A549 (cell line): Measurements from ENCODE around the gene ROR1. TPM values are rescaled to one million over a fixed set of nuclear protein-coding genes. Genes with fewer than 3 reads are reported as not detected.
A peak's percentile ranks its signal among the peaks of the same experiment; 100 is the strongest.

Experiments used
- ATAC-seq, 2 experiments: fragments of 200-7000 bp in 1 of 2; fragments of >200 bp in 1 of 2; cut with Nextera tagmentation in 1 of 2; cut with Tn5 transposase in 1 of 2; 3 replicates each; pipeline versions ENCODE4 v1.8.0 to v1.9.1; 2018 to 2020; ENCODE audit warnings: mild to moderate bottlenecking in 1 of 2, moderate library complexity in 1 of 2
- CTCF ChIA-PET: fragments of 300-600 bp; sonication (Branson Sonifier 250); formaldehyde crosslinking; extraction: SDS; loops from one replicate; lab custom pipeline; 2021; ENCODE audit warnings: antibody characterized with exemption, inconsistent platforms; lab: Yijun Ruan, JAX
- POLR2A ChIA-PET: fragments of 350-600 bp; formaldehyde crosslinking; extraction: SDS; loops from one replicate; lab custom pipeline; 2021; ENCODE audit warnings: antibody characterized with exemption, inconsistent platforms; lab: Yijun Ruan, JAX
- DNase-seq, 2 experiments: peaks; one replicate each; pipeline versions ENCODE4 v3.0.0 to v3.0.0-alpha.2; 2011 to 2016; ENCODE audit warnings: low read depth in 1 of 2, low spot score in 1 of 2
- FAIRE-seq: peaks from 2 replicates; lab custom pipeline; 2011; peaks lifted over from hg19 to GRCh38; lab: Jason Lieb, UNC
- H3K27ac ChIP-seq, 2 experiments: fragments of >200 bp; sonication (Bioruptor Twin); formaldehyde crosslinking; 3 replicates each; pipeline ENCODE4 v1.5.1; 2016 to 2017
- H3K4me1 ChIP-seq: fragments of >200 bp; sonication (Bioruptor Twin); formaldehyde crosslinking; 3 replicates; pipeline ENCODE4 v1.6.1; 2016
- H3K4me2 ChIP-seq: fragments of >200 bp; sonication (Bioruptor Twin); formaldehyde crosslinking; 3 replicates; pipeline ENCODE4 v1.6.1; 2016
- H3K4me3 ChIP-seq: fragments of >200 bp; sonication (Bioruptor Twin); formaldehyde crosslinking; 3 replicates; pipeline ENCODE4 v1.5.1; 2016
- H3K9me3 ChIP-seq: fragments of >200 bp; sonication (Bioruptor Twin); formaldehyde crosslinking; 3 replicates; pipeline ENCODE4 v1.6.1; 2016
- BCL3 ChIP-seq: fragments of >200 bp; sonication (Bioruptor Twin); formaldehyde crosslinking; IDR thresholded peaks from 3 replicates; pipeline ENCODE4 v1.6.1; 2016
- BHLHE40 ChIP-seq: IDR thresholded peaks from 2 replicates; pipeline ENCODE4 v1.6.1; 2012; ENCODE audit warnings: low read depth, low read length, inconsistent platforms
- CBX8 ChIP-seq: fragments of 200-600 bp; sonication (generic); IDR thresholded peaks from 2 replicates; pipeline ENCODE4 v1.6.1; 2016
- CHD2 ChIP-seq: fragments of 150-350 bp; IDR thresholded peaks from 2 replicates; pipeline ENCODE4 v1.6.1; 2014; ENCODE audit warnings: low read length; ENCODE audit not compliant: partially characterized antibody
- EHMT2 ChIP-seq: fragments of 200-600 bp; sonication (generic); IDR thresholded peaks from 2 replicates; pipeline ENCODE4 v1.6.1; 2016; ENCODE audit warnings: antibody characterized with exemption, low read depth, mild to moderate bottlenecking, moderate library complexity
- EP300 ChIP-seq, 2 experiments: fragments of >200 bp; sonication (Bioruptor Twin); formaldehyde crosslinking; IDR thresholded peaks; 2 replicates in 1 of 2; 3 replicates in 1 of 2; pipeline ENCODE4 v1.6.1; 2016 to 2017
- FOSB ChIP-seq: fragments of 250-450 bp; sonication (Bioruptor Pico); IDR thresholded peaks from 2 replicates; pipeline ENCODE4 v1.5.0; 2020; ENCODE audit warnings: mild to moderate bottlenecking, moderate library complexity
- FOSL2 ChIP-seq, 2 experiments: fragments of 450-650 bp in 1 of 2; fragments of >200 bp in 1 of 2; sonication (Bioruptor Twin) in 1 of 2; formaldehyde crosslinking; IDR thresholded peaks; 2 replicates each; pipeline versions ENCODE4 v1.5.0 to v1.6.1; 2016 to 2020; ENCODE audit warnings: mild to moderate bottlenecking in 1 of 2, moderate library complexity in 1 of 2
- FOXS1 ChIP-seq: fragments of 250-450 bp; sonication (Bioruptor Pico); IDR thresholded peaks from 2 replicates; pipeline ENCODE4 v1.5.0; 2020; ENCODE audit warnings: mild to moderate bottlenecking, moderate library complexity
- GATA3 ChIP-seq: IDR thresholded peaks from 2 replicates; pipeline ENCODE4 v1.6.1; 2012; ENCODE audit warnings: borderline replicate concordance
- KDM1A ChIP-seq: fragments of 200-600 bp; sonication (generic); IDR thresholded peaks from 2 replicates; pipeline ENCODE4 v1.6.1; 2016; ENCODE audit warnings: low read depth, mild to moderate bottlenecking
- MAFK ChIP-seq: fragments of 450-650 bp; IDR thresholded peaks from 2 replicates; pipeline ENCODE4 v1.6.1; 2014; ENCODE audit not compliant: partially characterized antibody
- MAX ChIP-seq: IDR thresholded peaks from 2 replicates; pipeline ENCODE4 v1.6.1; 2012
- MYC ChIP-seq: IDR thresholded peaks from 2 replicates; pipeline ENCODE4 v1.6.1; 2012; ENCODE audit warnings: mild to moderate bottlenecking, inconsistent platforms, low read length, improper control_type of control experiment, borderline replicate concordance
- POLR2AphosphoS2 ChIP-seq: conservative IDR thresholded peaks from 2 replicates; pipeline ENCODE4 v1.6.1; 2012; ENCODE audit warnings: low read length, improper control_type of control experiment, inconsistent platforms
- RAD21 ChIP-seq, 2 experiments: fragments of >200 bp in 1 of 2; sonication (Bioruptor Twin) in 1 of 2; formaldehyde crosslinking in 1 of 2; IDR thresholded peaks in 1 of 2; conservative IDR thresholded peaks in 1 of 2; 2 replicates in 1 of 2; 3 replicates in 1 of 2; pipeline ENCODE4 v1.6.1; 2012 to 2018; ENCODE audit warnings: inconsistent platforms in 1 of 2
- RARB ChIP-seq: fragments of 250-450 bp; sonication (Bioruptor Pico); IDR thresholded peaks from 2 replicates; pipeline ENCODE4 v1.8.0; 2021; ENCODE audit warnings: mild to moderate bottlenecking, moderate library complexity
- RCOR1 ChIP-seq: fragments of 150-350 bp; IDR thresholded peaks from 2 replicates; pipeline ENCODE4 v1.6.1; 2014; ENCODE audit warnings: antibody characterized with exemption, low read length, low read depth
- TP53 ChIP-seq: fragments of 250-450 bp; sonication (Bioruptor Pico); IDR thresholded peaks from 2 replicates; pipeline ENCODE4 v1.5.0; 2021; ENCODE audit warnings: mild to moderate bottlenecking, moderate library complexity
- ZC3H11A ChIP-seq: fragments of 450-650 bp; IDR thresholded peaks from 2 replicates; pipeline ENCODE4 v1.6.1; 2014; ENCODE audit warnings: antibody characterized with exemption, mild to moderate bottlenecking
- WGBS: methylation state at CpG from one replicate; pipeline ENCODE4 v1.1.6; 2017; ENCODE audit errors: missing lambda C conversion rate; 5-methylcytosine and 5-hydroxymethylcytosine counted together
- polyA plus RNA-seq, 4 experiments: library from polyadenylated mRNA; depleted of rRNA in 3 of 4; stranded (reverse); fragments of >200 nt; fragmentation: RNase III in 1 of 4; extraction: RNeasy Plus Mini Kit Qiagen cat#74134 plus additional on column Dnase treatment in 1 of 4; gene quantifications; 2 replicates in 3 of 4; 3 replicates in 1 of 4; pipeline ENCODE4 v1.2.3, GENCODE V29; 2011 to 2017

ROR1 gene
- polyA plus RNA-seq, 2 of the 4 experiments (the other 2 are of a cell fraction) = 6.5 to 19.0 TPM

GRCh38 chr1:63772876-63773275, 941 bp upstream of the ROR1 start:
- POLR2A ChIA-PET = interaction anchor here (2.3 kb wide), 1 partner anchor 81 kb away, joined by 12 read pairs; no protein-coding TSS in a partner anchor
- FAIRE-seq = no peak
- ATAC-seq = no peak
- no peak for DNase-seq
- Histone ChIP-seq H3K4me3 (peak overlapping the region; percentile 83; the same call in 2 of the 3 replicates), H3K27ac (peak overlapping the region; percentile 95 to 96), H3K4me1 (peaks cover 43% of the 10 kb centered on the region), H3K4me2 (peak overlapping the region; percentile 85), H3K9me3 (no peaks in the 10 kb centered on the region)
- no peak for TF ChIP-seq KDM1A
- TF ChIP-seq POLR2AphosphoS2 = no peak
- no peak for TF ChIP-seq EP300 (IDR thresholded peaks at IDR 0.05)
- TF ChIP-seq BHLHE40 = no peak
- TF ChIP-seq EHMT2 = no peak
- TF ChIP-seq MYC = no peak
- TF ChIP-seq BCL3 = no peak
- no peak for TF ChIP-seq CHD2
- no peak for TF ChIP-seq TP53 (CRISPR knock-in tag)
- no peak for TF ChIP-seq RARB (CRISPR knock-in tag)
- TF ChIP-seq GATA3 = no peak
- no peak for TF ChIP-seq FOSB
- no peak for TF ChIP-seq FOXS1 (CRISPR knock-in tag)
- TF ChIP-seq FOSL2 (IDR thresholded peaks at IDR 0.05) = no peak
- TF ChIP-seq FOSL2 (CRISPR knock-in tag; IDR thresholded peaks at IDR 0.05) = no peak
- TF ChIP-seq RAD21 (conservative IDR thresholded peaks at IDR 0.05 in 1 of 2, IDR thresholded peaks at IDR 0.05 in 1 of 2) = no peak
- no peak for TF ChIP-seq CBX8
- TF ChIP-seq MAFK = no peak
- CTCF ChIA-PET = interaction anchor here (0.6 to 2.9 kb wide), 10 partner anchors 9 to 364 kb away, joined by 3 to 11 read pairs (median 4); no protein-coding TSS in a partner anchor
- 49% methylated on average over 2 of the region's 2 CpGs for WGBS

GRCh38 chr1:63773496-63773814, 362 bp upstream of the ROR1 start:
- FAIRE-seq = no peak
- peak; percentile 49 to 59 for ATAC-seq

GRCh38 chr1:63774617-63775417, 1.0 kb downstream of the ROR1 start:
- Histone ChIP-seq H3K4me3 (peak overlapping the region; percentile 83), H3K27ac (peak overlapping the region; percentile 95 to 96), H3K4me2 (peak overlapping the region; percentile 85)
- CTCF ChIA-PET = interaction anchor here (0.6 to 2.9 kb wide), 10 partner anchors 11 to 1968 kb away, joined by 3 to 11 read pairs (median 5); no protein-coding TSS in a partner anchor
- TF ChIP-seq MAX = peak; percentile 12; the same call in 1 of the 2 replicates
- TF ChIP-seq RCOR1 = no peak
- TF ChIP-seq, all 56 proteins: peak for 1
- Histone ChIP-seq H3K9me3 (no peaks in the 10 kb centered on the region), H3K4me1 (peaks cover 62% of the 10 kb centered on the region)
- FAIRE-seq (no peak), DNase-seq (peak; percentile 25 to 39), ATAC-seq (peak; percentile 49 to 55)
- POLR2A ChIA-PET = interaction anchor here (1.1 to 2.3 kb wide), 2 partner anchors 43 to 83 kb away, joined by 3 to 12 read pairs; no protein-coding TSS in a partner anchor
- 3% methylated on average over 21 of the region's 72 CpGs for WGBS

More at GRCh38 chr1:63773496-63773814, 362 bp upstream of the ROR1 start:
- peak overlapping the region; percentile 95 to 96 for H3K27ac ChIP-seq
- peak overlapping the region; percentile 85 for H3K4me2 ChIP-seq
- no peaks in the 10 kb centered on the region for H3K9me3 ChIP-seq
- ChIA-PET POLR2A (interaction anchor here (1.1 to 2.3 kb wide), 2 partner anchors 42 to 82 kb away, joined by 3 to 12 read pairs; no protein-coding TSS in a partner anchor), CTCF (interaction anchor here (0.7 to 2.9 kb wide), 13 partner anchors 9 to 470 kb away, joined by 3 to 11 read pairs (median 5); no protein-coding TSS in a partner anchor)
- H3K4me1 ChIP-seq = peaks cover 48% of the 10 kb centered on the region
- WGBS = 0% methylated on average over 9 of the region's 9 CpGs
- DNase-seq = no peak
- peak overlapping the region; percentile 83 for H3K4me3 ChIP-seq
- no peak for TF ChIP-seq ZC3H11A
- TF ChIP-seq, all 56 proteins: peak for 0
